ENCODE data around the gene TMEM178B. TPM values are rescaled to one million over a fixed set of nuclear protein-coding genes. Genes with fewer than 3 reads are reported as not detected.
"Not testable (repeated sequence)": the region's sequence is repeated elsewhere in the genome, so short reads cannot be mapped to it uniquely, and the experiment has no call there.

TMEM178B gene
- total RNA-seq, 1 experiment from 2014 or later = 9.5 TPM

- in situ Hi-C loops (cut with HindIII; ENCODE audit: low pct_unique_long_range_greater_than_20kb, low sequenced_read_pairs) = no loop called here
- peak; percentile 94 for DNase-seq (ENCODE audit: low read depth)
Measured at GRCh38 chr7:141161550-141162535, 88.0 kb downstream of the TMEM178B start.

DNA sequence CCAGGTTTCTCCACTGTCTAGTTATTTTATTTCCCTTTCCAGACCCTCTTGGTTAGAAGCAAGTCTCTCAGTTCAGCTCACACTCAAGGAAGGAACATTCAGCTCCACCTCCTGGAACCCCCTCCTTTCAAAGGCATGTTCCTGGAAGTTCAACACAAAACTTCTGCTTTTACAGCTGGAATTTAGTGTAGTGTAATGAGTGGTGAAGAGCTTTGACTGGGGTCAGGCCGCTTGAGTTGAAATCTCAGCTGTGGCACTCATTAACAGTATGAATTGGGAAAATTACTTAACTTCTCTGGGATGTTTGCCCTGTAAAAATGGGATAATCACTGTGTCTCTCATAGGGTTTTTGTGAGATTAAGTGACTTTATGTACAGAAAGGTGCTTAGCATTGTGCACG lies 91.7 kb downstream of the TMEM178B start:
- in situ Hi-C loops (cut with HindIII; ENCODE audit: low pct_unique_long_range_greater_than_20kb, low sequenced_read_pairs) = no loop called here
- no peak for DNase-seq (ENCODE audit: low read depth)

DNA sequence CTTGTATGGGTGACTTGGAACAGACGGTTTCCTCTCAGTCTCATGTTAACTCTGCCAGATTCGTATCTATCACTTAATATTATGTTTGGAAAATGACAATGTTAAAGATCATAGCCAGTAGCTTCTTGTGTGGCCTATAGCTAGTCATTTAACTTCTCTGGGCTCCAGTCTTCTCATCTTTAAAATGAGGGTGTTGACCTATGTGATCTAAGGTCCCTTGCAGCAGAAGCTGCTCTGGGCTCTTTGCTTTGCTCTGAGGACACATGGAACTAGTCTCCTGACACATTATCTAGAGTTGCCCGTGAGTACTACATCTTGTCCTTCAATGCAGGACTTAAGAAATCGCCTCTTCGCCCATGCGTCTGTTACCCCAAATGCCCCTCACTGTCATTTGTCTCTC lies 93.1 kb downstream of the TMEM178B start:
- no peak for DNase-seq (ENCODE audit: low read depth)
- in situ Hi-C loops (cut with HindIII; ENCODE audit: low pct_unique_long_range_greater_than_20kb, low sequenced_read_pairs) = no loop called here

- in situ Hi-C loops (cut with HindIII; ENCODE audit: low pct_unique_long_range_greater_than_20kb, low sequenced_read_pairs) = no loop called here
- DNase-seq (ENCODE audit: low read depth) = no peak
Measured at GRCh38 chr7:141167381-141167964, 93.6 kb downstream of the TMEM178B start.

DNA sequence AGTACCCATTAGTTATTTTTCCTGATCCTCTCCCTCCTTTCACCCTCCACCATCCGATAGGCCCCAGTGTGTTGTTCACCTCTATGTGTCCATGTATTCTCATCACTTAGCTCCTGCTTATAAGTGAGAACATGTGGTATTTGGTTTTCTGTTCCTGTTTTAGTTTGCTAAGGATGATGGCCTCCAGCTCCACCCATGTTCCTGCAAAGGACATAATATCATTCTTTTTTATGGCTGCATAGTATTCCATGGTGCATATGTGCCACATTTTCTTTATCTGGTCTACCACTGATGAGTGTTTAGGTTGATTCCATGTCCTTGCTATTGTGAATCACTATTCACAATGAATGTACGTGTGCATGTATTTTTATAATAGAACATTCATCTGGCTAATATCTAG lies 95.3 kb downstream of the TMEM178B start:
- DNase-seq (ENCODE audit: low read depth); in situ Hi-C loops (cut with HindIII; ENCODE audit: low pct_unique_long_range_greater_than_20kb, low sequenced_read_pairs): not testable (repeated sequence)

DNA sequence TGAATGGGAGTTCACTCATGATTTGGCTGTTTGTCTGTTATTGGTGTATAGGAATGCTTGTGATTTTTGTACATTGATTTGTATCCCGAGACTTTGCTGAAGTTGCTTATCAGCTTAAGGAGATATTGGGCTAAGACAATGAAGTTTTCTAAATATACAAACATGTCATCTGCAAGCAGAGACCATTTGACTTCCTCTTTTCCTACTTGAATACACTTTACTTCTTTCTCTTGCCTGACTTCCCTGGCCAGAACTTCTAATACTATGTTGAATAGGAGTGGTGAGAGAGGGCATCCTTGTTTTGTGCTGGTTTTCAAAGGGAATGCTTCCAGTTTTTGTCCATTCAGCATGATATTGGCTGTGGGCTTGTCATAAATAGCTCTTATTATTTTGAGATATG lies 101.9 kb downstream of the TMEM178B start:
- in situ Hi-C loops (cut with HindIII; ENCODE audit: low pct_unique_long_range_greater_than_20kb, low sequenced_read_pairs); DNase-seq (ENCODE audit: low read depth): not testable (repeated sequence)

- in situ Hi-C loops (cut with HindIII; ENCODE audit: low pct_unique_long_range_greater_than_20kb, low sequenced_read_pairs) = not testable (repeated sequence)
Measured at GRCh38 chr7:141177120-141177519, 103.3 kb downstream of the TMEM178B start.

DNA sequence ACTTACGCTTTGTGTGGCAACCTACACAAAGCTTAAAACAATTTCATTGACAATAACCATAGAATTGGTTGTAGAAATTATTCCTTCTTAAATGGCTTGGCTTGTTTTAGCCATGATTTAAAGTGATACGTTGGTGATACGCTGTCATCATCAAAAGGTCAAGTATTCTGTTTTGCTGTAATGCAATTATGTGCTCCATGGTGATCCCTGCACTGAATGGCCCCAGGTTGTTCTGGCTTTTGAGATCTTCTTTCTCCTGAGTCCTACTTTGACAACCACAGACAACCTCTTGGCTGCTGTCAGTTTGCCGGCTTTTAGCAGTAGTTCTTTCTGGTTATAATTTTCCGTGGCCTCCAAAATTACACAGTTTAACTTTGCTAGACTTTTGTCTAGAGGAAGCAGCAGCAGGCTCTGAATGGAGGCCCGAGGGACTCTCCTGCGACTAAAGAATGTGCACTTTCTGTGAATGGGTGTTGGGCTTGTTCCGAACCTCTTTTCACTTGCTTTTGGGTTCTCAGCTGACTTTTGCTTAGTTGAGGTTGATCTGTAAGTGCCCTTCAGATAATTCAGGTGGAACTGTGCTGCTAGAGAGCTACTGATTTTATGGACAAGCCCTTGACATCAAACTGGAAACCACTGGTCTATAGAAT lies 104.7 kb downstream of the TMEM178B start:
- in situ Hi-C loops (cut with HindIII; ENCODE audit: low pct_unique_long_range_greater_than_20kb, low sequenced_read_pairs) = no loop called here
- DNase-seq (ENCODE audit: low read depth) = no peak

More at GRCh38 chr7:141177120-141177519, 103.3 kb downstream of the TMEM178B start:
- not testable (repeated sequence) for DNase-seq (ENCODE audit: low read depth)

DNA sequence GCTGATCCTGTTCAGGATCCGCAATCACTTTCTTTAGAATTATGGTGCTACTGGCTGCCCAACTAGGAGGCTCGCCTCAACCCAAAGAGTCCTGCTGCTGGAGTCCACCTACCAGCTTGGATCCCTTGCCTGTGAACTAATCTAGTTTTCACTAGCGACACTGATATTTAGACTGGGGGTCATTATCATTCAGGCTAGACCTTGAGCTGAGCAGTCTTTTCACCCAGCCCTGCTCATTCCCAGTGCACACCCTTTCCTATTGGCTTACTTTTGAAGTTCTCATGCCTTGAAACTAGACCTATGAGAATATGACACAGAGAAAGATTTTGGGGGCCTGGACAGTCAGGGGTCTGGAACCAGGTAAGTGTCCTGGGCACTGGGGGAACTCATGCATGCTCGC lies 107.9 kb downstream of the TMEM178B start:
- in situ Hi-C loops (cut with HindIII; ENCODE audit: low pct_unique_long_range_greater_than_20kb, low sequenced_read_pairs) = no loop called here
- no peak for DNase-seq (ENCODE audit: low read depth)

GRCh38 chr7:141184532-141185190 lies 110.8 kb downstream of the TMEM178B start:
- DNase-seq (ENCODE audit: low read depth) = peak; percentile 28
- in situ Hi-C loops (cut with HindIII; ENCODE audit: low pct_unique_long_range_greater_than_20kb, low sequenced_read_pairs) = no loop called here

GRCh38 chr7:141185369-141185967 lies 111.6 kb downstream of the TMEM178B start:
- DNase-seq (ENCODE audit: low read depth) = no peak
- in situ Hi-C loops (cut with HindIII; ENCODE audit: low pct_unique_long_range_greater_than_20kb, low sequenced_read_pairs) = no loop called here

DNA sequence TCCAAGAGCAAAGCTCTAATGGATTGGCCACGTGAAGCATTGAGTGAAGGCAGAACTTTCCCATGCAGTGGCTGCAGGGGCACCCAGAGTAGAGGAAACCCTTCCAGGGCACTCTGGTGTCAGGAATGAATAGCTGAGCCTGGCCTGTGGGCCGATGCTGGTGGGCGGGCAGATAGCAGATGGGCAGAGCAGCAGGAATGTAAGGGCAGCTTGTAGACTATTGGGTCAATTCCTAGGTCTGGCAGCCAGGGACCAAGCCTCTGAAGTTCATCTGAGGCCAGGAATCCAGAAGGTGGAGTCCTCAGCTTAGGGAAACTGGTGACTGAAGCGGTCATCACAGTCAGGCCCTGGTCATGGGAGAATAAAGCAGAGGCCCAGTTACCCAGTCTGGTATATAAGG lies 115.4 kb downstream of the TMEM178B start:
- DNase-seq (ENCODE audit: low read depth) = no peak
- in situ Hi-C loops (cut with HindIII; ENCODE audit: low pct_unique_long_range_greater_than_20kb, low sequenced_read_pairs) = no loop called here

- in situ Hi-C loops (cut with HindIII; ENCODE audit: low pct_unique_long_range_greater_than_20kb, low sequenced_read_pairs) = no loop called here
- no peak for DNase-seq (ENCODE audit: low read depth)
Measured at GRCh38 chr7:141190495-141190894, 116.6 kb downstream of the TMEM178B start.

- no peak for DNase-seq (ENCODE audit: low read depth)
- in situ Hi-C loops (cut with HindIII; ENCODE audit: low pct_unique_long_range_greater_than_20kb, low sequenced_read_pairs) = no loop called here
Measured at GRCh38 chr7:141191277-141191676, 117.4 kb downstream of the TMEM178B start.

GRCh38 chr7:141193066-141193465 lies 119.2 kb downstream of the TMEM178B start:
- DNase-seq (ENCODE audit: low read depth) = no peak
- in situ Hi-C loops (cut with HindIII; ENCODE audit: low pct_unique_long_range_greater_than_20kb, low sequenced_read_pairs) = no loop called here

GRCh38 chr7:141195722-141196121 lies 121.9 kb downstream of the TMEM178B start:
- in situ Hi-C loops (cut with HindIII; ENCODE audit: low pct_unique_long_range_greater_than_20kb, low sequenced_read_pairs); DNase-seq (ENCODE audit: low read depth): not testable (repeated sequence)

- peak; percentile 54 for DNase-seq (ENCODE audit: low read depth)
- in situ Hi-C loops (cut with HindIII; ENCODE audit: low pct_unique_long_range_greater_than_20kb, low sequenced_read_pairs) = no loop called here
Measured at GRCh38 chr7:141198194-141198958, 124.5 kb downstream of the TMEM178B start.
